GM21723 (cell line): ENCODE measurements around the gene MPO.

Experiments
- ATAC-seq: cut with Tn5 transposase; IDR thresholded peaks from one replicate; pipeline ENCODE4 v1.9.1; 2021; ENCODE audit warnings: mild to moderate bottlenecking, moderate library complexity; ENCODE audit not compliant: unreplicated experiment

The MPO gene

GRCh38 chr17:58280480-58281217 is at the start of gene MPO:
Gene MPO (minus strand): TSS chr17:58280935. CDS start chr17:58280758, 177 bp downstream.
- ATAC-seq = no peak

- ATAC-seq = peak; percentile 3
These were observed 49.2 kb upstream of the MPO start for GRCh38 chr17:58329810-58330537.

- peak; percentile 45 for ATAC-seq
These were observed 48.5 kb upstream of the MPO start for GRCh38 chr17:58329035-58329809.

GRCh38 chr17:58328195-58329034 is 47.7 kb upstream of the MPO start, which contains the start of gene TSPOAP1:
Gene TSPOAP1 (minus strand): TSS chr17:58328795. CDS start chr17:58327920, 875 bp downstream.
- peak; percentile 19 for ATAC-seq

GRCh38 chr17:58327363-58328194 is 46.8 kb upstream of the MPO start:
- ATAC-seq = no peak

GRCh38 chr17:58326609-58327362 is 46.1 kb upstream of the MPO start:
- no peak for ATAC-seq

GRCh38 chr17:58325976-58326468 is 45.3 kb upstream of the MPO start:
- no peak for ATAC-seq

- no peak for ATAC-seq
These were observed 44.6 kb upstream of the MPO start for GRCh38 chr17:58325289-58325726.

GRCh38 chr17:58324409-58325288 is 43.9 kb upstream of the MPO start:
- no peak for ATAC-seq

GRCh38 chr17:58324056-58324408 is 43.3 kb upstream of the MPO start:
- ATAC-seq = no peak

GRCh38 chr17:58323366-58324055 is 42.8 kb upstream of the MPO start:
- ATAC-seq = no peak

- ATAC-seq = no peak
These were observed 41.9 kb upstream of the MPO start for GRCh38 chr17:58322581-58323185.

GRCh38 chr17:58321571-58322525 is 41.1 kb upstream of the MPO start:
- no peak for ATAC-seq

GRCh38 chr17:58320570-58321323 is 40.0 kb upstream of the MPO start:
- no peak for ATAC-seq

GRCh38 chr17:58320163-58320558 is 39.4 kb upstream of the MPO start:
- no peak for ATAC-seq
